IPS DF 4.7 (cell line): Measurements from ENCODE around the gene PCSK4.
"Not testable (repeated sequence)": the region's sequence is repeated elsewhere in the genome, so short reads cannot be mapped to it uniquely, and the experiment has no call there.

Source experiments
- DNase-seq: peaks from one replicate; pipeline ENCODE4 v3.0.0-alpha.2; 2013; ENCODE audit warnings: low spot score; ENCODE audit errors: extremely low read depth

Gene PCSK4

GRCh38 chr19:1505012-1505411 is 14.9 kb upstream of the PCSK4 start:
- no peak for DNase-seq

- no peak for DNase-seq
Measured at GRCh38 chr19:1503925-1504773, 14.0 kb upstream of the PCSK4 start.

GRCh38 chr19:1503089-1503924 is 13.2 kb upstream of the PCSK4 start:
- DNase-seq = no peak

GRCh38 chr19:1502433-1503088 is 12.4 kb upstream of the PCSK4 start:
- no peak for DNase-seq

- DNase-seq = no peak
Measured at GRCh38 chr19:1501200-1501595, 11.0 kb upstream of the PCSK4 start.

GRCh38 chr19:1499231-1499630 is 9.1 kb upstream of the PCSK4 start:
- DNase-seq = not testable (repeated sequence)

GRCh38 chr19:1497578-1498235 is 7.6 kb upstream of the PCSK4 start:
- DNase-seq = no peak

- no peak for DNase-seq
Measured at GRCh38 chr19:1496714-1497577, 6.8 kb upstream of the PCSK4 start.

GRCh38 chr19:1495799-1496713 is 5.9 kb upstream of the PCSK4 start:
- no peak for DNase-seq

- DNase-seq = no peak
Measured at GRCh38 chr19:1495051-1495798, 5.1 kb upstream of the PCSK4 start.

- DNase-seq = no peak
Measured at GRCh38 chr19:1494115-1494815, 4.1 kb upstream of the PCSK4 start.

GRCh38 chr19:1492474-1493006 is 2.4 kb upstream of the PCSK4 start:
- DNase-seq = no peak

- no peak for DNase-seq
Measured at GRCh38 chr19:1491849-1492170, 1.7 kb upstream of the PCSK4 start.

- no peak for DNase-seq
Measured at GRCh38 chr19:1491114-1491848, 1.1 kb upstream of the PCSK4 start, which contains the start of gene REEP6. Gene REEP6 (plus strand): TSS chr19:1491181. CDS start chr19:1491270, 89 bp downstream.

- DNase-seq = no peak
Measured at GRCh38 chr19:1489463-1490310, 463 bp downstream of the PCSK4 start.

GRCh38 chr19:1488282-1488601 is 1.9 kb downstream of the PCSK4 start:
- no peak for DNase-seq
